H1 (cell line): ENCODE results near the gene HHIP.

Source experiments
- CBX5 ChIP-seq: fragments of 300-800, 300-1000 bp; sonication (generic); IDR thresholded peaks from 2 replicates; pipeline ENCODE4 v1.7.1; 2016; ENCODE audit warnings: antibody characterized with exemption, low read length, low read depth
- CTCF ChIP-seq, 3 experiments: IDR thresholded peaks; 1 replicate in 2 of 3; 2 replicates in 1 of 3; pipeline versions ENCODE4 v1.5.1 to v1.6.1; 2011; ENCODE audit warnings: low read length in 3 of 3, mild to moderate bottlenecking in 3 of 3, inconsistent platforms in 2 of 3, low read depth in 1 of 3, moderate library complexity in 1 of 3; ENCODE audit not compliant: insufficient read depth in 1 of 3; ENCODE audit errors: control extremely low read depth in 1 of 3
- EP300 ChIP-seq, 2 experiments: IDR thresholded peaks; 1 replicate in 1 of 2; 2 replicates in 1 of 2; pipeline ENCODE4 v1.6.1; 2011 to 2012; ENCODE audit warnings: low read depth in 2 of 2, low read length in 2 of 2, mild to moderate bottlenecking in 2 of 2, borderline replicate concordance in 1 of 2, inconsistent platforms in 1 of 2, moderate library complexity in 1 of 2
- EZH2 ChIP-seq: fragments of 200-600 bp; sonication (generic); IDR thresholded peaks from 2 replicates; pipeline ENCODE4 v1.7.1; 2012; ENCODE audit warnings: low read depth, mild to moderate bottlenecking, moderate library complexity, low read length, inconsistent platforms; ENCODE audit not compliant: severe bottlenecking
- HDAC2 ChIP-seq, 2 experiments: fragments of 300-600 bp in 1 of 2; sonication (generic) in 1 of 2; IDR thresholded peaks; 2 replicates each; pipeline ENCODE4 v1.6.1; 2011 to 2012; ENCODE audit warnings: low read depth in 2 of 2, low read length in 2 of 2, mild to moderate bottlenecking in 2 of 2, moderate library complexity in 2 of 2, borderline replicate concordance in 1 of 2, inconsistent platforms in 1 of 2
- MAFK ChIP-seq: IDR thresholded peaks from 2 replicates; pipeline ENCODE4 v1.6.1; 2012; ENCODE audit warnings: low read depth, mild to moderate bottlenecking, improper control_type of control experiment, low read length
- MAX ChIP-seq: IDR thresholded peaks from 2 replicates; pipeline ENCODE4 v1.6.1; 2012; ENCODE audit warnings: inconsistent platforms
- NRF1 ChIP-seq: IDR thresholded peaks from 2 replicates; pipeline ENCODE4 v1.6.1; 2011; ENCODE audit warnings: mild to moderate bottlenecking, low read depth, low read length, improper control_type of control experiment
- POLR2A ChIP-seq, 2 experiments: IDR thresholded peaks; 1 replicate in 1 of 2; 2 replicates in 1 of 2; pipeline ENCODE4 v1.6.1; 2011; ENCODE audit warnings: low read depth in 2 of 2, low read length in 2 of 2, mild to moderate bottlenecking in 2 of 2; ENCODE audit errors: control extremely low read depth in 1 of 2
- RAD21 ChIP-seq, 2 experiments: IDR thresholded peaks in 1 of 2; conservative IDR thresholded peaks in 1 of 2; 2 replicates each; pipeline ENCODE4 v1.6.1; 2011; ENCODE audit warnings: low read depth in 2 of 2, low read length in 2 of 2, improper control_type of control experiment in 1 of 2, inconsistent platforms in 1 of 2, mild to moderate bottlenecking in 1 of 2, moderate library complexity in 1 of 2
- TAF7 ChIP-seq: optimal IDR thresholded peaks from 2 replicates; pipeline ENCODE3; 2011; ENCODE audit warnings: low read depth, mild to moderate bottlenecking, inconsistent platforms, low read length, moderate library complexity, borderline replicate concordance
- USF2 ChIP-seq: IDR thresholded peaks from 2 replicates; pipeline ENCODE4 v1.6.1; 2011; ENCODE audit warnings: low read length, improper control_type of control experiment
- YY1 ChIP-seq: IDR thresholded peaks from 2 replicates; pipeline ENCODE4 v1.6.1; 2011; ENCODE audit warnings: low read depth, mild to moderate bottlenecking, low read length

GRCh38 chr4:144634978-144635747 is 10.8 kb upstream of the HHIP start:
- no peak for TF ChIP-seq MAX
- no peak for TF ChIP-seq USF2
- TF ChIP-seq HDAC2 (IDR thresholded peaks at IDR 0.05; ENCODE audit: borderline replicate concordance in 1 of 2, low read depth in 2 of 2, low read length in 2 of 2) = no peak
- TF ChIP-seq MAFK = no peak
- no peak for TF ChIP-seq CTCF (IDR thresholded peaks at IDR 0.05; ENCODE audit: control extremely low read depth in 1 of 3, insufficient read depth in 1 of 3, low read depth in 1 of 3, low read length in 3 of 3)
- no peak for TF ChIP-seq POLR2A (IDR thresholded peaks at IDR 0.05; ENCODE audit: control extremely low read depth in 1 of 2, low read depth in 2 of 2, low read length in 2 of 2)
- no peak for TF ChIP-seq NRF1
- no peak for TF ChIP-seq EZH2
- TF ChIP-seq YY1 = no peak
- TF ChIP-seq CBX5 = no peak
- TF ChIP-seq TAF7 = no peak
- TF ChIP-seq EP300 (IDR thresholded peaks at IDR 0.05; ENCODE audit: borderline replicate concordance in 1 of 2, low read depth in 2 of 2, low read length in 2 of 2) = no peak
- no peak for TF ChIP-seq RAD21 (IDR thresholded peaks at IDR 0.05 in 1 of 2, conservative IDR thresholded peaks at IDR 0.05 in 1 of 2; ENCODE audit: low read depth in 2 of 2, low read length in 2 of 2)
